Activated CD4-positive, CD25-positive, alpha-beta regulatory T cell (primary cell): ENCODE measurements around the gene POLD4.
"Not testable (repeated sequence)": the region's sequence is repeated elsewhere in the genome, so short reads cannot be mapped to it uniquely, and the experiment has no call there.

Experiments used
- DNase-seq, 4 experiments: peaks; one replicate each; lab custom pipeline; 2025; lab: John Stamatoyannopoulos, UW

The POLD4 gene

DNA sequence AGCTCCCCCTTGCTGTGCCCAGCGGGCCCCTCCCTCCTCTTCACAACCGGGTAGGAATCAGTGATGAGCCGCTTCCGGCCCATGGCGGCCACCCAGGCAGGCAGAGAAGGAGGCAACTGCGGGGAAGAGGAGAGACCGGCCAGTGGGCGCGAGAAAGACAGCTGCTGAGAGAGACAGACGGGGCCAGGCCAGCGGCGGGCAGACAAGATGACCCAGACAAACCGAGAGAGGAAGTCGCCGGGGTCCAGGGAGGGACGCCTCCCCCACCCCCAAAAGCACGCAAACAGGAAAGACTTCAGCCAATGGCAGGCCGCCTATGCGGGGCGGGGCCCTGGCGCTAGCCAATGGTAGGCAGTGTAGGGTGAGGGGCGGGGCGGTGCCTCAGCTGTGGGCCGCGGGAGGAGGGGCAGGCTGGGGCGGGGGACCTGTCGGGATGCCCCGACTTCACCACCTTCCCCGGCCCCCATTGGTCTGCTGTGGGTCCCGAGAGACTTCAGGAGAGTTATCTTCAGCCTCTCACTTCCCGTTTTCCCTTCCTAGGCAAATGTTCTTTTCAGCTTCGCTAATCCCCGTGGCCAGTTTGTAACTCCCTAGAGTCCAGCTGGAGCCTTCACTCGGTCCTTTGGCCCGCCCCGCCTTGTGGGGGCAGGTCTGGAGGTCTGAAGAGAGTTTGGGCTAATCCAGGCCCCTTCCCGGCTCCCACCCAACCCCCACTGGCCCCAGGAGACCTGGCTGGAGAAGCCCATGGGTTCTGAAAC, at the start of gene POLD4:
POLD4 (minus strand) TSS at position 230 of the 758 bp plus-strand sequence; CDS start at position 83, 147 bp downstream.
- peak; percentile 85 to 96 (median 90) for DNase-seq

DNA sequence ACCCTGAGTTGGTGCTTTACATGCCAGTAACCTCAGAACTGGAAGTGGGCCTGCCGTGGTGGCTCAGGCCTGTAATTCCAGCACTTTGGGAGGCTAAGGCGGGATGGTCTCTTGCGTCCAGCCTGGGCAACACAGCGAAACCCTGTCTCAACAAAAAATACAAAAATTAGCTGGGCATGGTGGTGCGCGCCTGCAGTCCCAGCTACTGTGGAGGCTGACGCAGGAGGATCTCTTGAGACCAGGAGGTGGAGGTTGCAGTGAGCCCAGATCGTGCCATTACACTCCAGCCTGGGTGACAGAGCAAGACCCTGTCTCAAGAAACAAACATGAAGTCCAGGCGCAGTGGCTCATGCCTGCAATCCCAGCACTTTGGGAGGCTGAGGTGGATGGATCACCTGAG, 49.7 kb upstream of the POLD4 start:
- DNase-seq, result not testable (repeated sequence)

DNA sequence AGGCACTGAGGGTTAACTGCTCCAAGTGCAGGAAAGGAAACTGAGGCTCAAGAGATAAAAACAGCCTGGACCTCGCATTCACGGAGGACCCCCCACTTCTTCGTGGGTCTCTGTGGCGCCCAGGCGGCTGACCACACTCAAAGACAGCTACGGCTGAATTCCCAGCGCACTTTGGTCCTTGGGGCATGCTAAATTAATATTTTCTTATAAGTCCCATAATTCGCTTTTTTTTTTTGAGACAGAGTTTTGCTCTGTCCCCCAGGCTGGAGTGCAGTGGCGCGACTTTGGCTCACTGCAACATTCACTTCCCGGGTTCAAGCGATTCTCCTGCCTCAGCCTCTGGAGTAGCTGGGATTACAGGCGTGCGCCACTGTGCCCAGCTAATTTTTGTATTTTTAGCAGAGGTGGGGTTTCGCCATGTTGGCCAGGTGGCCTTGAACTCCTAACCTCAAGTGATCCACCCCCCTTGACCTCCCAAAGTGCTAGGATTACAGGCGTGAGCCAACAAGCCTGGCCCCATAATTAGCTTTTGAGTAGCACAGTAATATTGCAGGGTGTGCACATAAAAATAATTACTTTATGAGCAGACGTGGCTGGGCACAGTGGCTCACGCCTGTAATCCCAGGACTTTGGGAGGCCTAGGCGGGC, 49.0 kb upstream of the POLD4 start:
- DNase-seq, result not testable (repeated sequence)

DNA sequence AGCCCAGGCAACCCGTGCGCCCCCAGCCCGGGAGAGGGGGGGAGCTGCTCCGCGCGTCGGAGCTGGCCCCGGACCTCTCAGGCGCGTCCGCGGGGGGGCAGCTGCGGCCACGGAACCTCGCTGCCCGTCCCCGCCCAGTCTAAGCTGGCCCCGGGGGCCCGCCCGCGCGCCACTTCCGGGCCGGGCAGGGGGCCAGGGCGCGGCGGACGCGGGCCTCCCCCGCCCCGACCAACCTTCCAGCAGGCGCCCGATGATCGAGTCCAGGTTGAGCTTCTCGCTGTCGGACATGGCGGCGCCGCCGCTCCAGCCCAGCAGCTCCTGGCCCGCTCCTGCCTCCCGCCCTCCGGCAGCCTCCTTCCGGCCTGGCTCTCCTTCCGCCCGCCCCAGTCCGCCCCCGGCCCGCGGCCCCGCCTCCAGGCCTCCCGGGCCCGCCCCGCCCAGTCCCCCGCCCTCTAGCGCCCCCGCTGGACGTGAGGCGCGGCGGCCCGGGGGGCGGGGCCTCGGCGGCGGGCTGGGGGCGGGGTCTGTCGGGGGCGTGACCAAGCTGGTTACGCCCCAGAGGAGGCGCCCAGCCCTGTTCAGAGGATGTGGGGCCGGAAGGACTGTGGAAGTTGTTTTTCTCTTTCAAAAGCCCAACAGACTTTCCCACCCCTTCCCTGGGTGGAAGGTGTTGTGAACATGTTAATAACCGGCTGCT, 48.3 kb upstream of the POLD4 start, which contains the start of gene PPP1CA:
PPP1CA (minus strand) TSS at position 364 of the 697 bp plus-strand sequence; CDS start at position 288, 76 bp downstream.
- peak; percentile 85 to 92 (median 90) for DNase-seq

DNA sequence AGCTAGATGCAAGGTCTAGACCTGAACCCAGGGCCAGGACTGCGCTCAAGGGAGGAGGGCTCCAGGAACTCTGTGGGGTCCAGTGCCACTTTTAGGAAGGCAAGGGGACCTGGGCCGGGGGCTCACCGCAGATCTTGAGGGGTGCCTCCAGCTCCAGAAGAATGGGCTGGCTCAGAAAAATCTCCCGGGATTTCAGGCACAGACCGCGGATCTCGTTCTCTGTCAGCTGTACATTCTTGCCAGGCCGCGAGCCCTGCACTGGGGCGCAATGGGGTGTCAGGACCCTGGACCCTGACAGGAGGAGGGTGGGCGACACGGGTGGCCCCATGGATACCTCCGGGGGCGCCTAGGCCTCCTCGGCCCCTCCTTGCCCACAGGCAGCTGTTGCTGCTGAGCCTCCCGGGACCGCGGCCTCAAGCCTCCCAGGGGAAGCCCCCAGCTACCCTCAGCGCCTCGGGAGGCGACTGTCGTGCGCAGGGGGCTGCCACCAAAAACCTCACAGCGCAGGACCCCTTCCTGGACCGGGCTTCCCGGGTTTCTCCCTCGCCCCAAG, 47.7 kb upstream of the POLD4 start:
- no peak for DNase-seq

DNA sequence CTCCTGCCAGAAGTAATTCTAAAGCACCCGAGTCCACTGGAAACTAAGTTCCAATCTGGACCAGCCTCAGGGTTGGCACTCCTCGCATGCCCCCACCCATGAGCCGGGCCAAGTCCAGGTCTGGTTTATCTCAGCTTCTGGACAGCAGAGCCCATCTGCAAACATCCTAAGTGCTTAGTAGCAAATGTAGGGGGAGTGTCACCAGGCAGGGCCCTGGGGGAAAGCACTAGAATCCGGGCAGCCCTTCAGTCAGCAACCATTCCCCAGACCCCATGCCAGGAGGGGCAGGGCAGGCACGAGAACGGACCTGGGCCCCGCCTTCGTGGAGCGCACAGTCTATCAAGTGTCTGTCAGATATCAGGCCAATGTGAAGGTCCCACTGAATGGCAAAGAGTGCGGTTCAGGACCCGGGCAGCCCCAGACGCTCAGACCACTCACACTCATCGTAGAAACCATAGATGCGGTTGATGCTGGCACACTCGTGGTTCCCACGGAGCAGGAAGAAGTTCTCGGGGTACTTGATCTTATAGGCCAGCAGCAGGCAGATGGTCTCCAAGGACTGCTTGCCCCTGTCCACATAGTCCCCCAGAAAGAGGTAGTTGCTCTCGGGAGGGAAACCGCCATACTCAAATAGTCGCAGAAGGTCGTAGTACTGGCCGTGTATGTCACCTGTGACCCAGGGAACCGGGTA, 47.0 kb upstream of the POLD4 start:
- DNase-seq, result no peak

DNA sequence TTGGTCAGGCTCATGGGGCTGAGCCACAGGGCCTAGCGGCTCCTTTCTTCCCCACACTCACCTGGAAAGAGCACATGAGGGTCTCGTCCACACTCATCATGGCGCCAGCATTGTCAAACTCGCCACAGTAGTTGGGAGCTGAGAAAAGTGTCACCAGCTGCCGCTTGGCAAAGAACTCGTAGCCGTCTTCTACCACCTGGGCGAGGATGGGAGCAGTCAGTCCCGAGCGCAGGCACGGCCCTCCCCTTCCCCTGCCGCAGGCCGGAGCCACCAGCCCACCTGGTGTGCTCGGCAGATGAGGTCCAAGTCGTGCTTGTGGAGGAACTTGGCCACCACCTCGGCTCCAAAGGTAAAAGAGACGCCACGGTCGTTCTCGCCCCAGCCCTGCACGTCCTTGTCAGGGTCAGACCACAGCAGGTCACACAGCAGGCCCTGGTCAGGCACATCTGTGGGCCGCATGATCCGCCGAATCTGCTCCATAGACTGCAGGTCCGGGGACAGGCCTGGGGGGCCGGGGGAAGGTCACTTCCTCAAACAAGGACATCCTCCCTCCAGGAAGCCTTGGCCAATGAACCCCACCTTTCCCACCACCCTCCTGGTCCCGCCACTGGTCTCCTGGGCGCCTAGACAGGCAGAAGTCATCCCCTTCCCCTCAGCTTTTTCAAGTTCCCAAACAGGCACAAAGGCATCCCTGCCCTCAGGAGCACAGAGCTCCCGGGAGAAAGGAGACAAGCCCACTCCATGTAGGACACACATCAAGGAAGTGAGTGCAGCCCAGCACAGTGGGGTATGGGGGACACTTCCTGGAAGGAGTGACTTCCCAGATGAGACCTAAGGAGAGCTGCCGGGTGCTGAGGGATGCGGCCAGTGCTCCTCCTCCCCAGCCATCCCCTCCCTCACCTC, 45.6 kb upstream of the POLD4 start:
- DNase-seq, result no peak

DNA sequence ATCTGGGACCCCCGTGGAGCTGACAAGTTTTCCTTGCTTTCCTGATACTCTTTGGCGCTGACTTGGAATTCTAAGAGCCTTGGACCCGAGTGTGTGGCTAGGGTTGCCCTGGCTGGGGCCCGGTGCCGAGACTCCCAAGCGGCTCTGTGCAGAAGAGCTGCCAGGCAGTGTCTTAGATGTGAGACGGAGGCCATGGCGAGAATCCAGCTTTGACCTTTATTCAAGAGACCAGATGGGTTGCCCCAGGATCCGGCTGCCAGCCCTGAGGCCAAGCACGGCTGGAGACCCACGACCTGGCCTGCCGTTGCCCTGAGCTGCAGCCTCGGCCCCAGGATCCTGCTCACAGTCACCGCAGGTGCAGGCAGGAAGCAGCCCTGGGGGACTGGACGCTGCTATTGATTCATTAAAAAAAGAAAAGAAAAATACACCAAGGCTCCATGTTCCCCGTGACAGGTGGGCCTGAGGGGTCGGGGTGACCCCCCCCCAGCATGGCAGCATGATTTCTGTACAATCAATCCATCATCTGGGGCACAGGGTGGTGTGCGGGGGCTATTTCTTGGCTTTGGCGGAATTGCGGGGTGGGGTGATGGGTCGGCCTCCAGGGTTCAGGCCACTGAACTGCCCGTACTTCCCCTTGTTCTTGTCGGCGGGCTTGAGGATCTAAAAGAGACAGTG, 44.8 kb upstream of the POLD4 start:
- DNase-seq, result no peak

DNA sequence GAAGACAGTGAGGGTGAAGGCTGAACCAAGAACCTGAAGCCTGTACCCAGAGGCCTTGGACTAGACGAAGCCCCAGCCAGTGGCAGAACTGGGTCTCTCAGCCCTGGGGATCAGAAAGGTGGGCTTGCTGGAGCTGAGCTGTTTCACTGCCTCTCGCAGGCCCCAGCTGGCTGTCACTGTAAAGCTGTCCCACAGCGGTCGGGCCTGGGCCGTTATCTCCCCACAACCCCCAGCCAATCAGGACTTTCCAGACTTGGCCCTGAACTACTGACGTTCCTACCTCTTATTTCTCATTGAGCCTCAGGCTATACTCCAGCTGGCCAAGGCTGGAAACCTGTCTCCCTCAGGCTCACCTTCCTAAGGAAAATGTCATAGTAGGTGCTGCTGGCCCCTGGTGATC, 44.2 kb upstream of the POLD4 start:
- DNase-seq, result no peak

DNA sequence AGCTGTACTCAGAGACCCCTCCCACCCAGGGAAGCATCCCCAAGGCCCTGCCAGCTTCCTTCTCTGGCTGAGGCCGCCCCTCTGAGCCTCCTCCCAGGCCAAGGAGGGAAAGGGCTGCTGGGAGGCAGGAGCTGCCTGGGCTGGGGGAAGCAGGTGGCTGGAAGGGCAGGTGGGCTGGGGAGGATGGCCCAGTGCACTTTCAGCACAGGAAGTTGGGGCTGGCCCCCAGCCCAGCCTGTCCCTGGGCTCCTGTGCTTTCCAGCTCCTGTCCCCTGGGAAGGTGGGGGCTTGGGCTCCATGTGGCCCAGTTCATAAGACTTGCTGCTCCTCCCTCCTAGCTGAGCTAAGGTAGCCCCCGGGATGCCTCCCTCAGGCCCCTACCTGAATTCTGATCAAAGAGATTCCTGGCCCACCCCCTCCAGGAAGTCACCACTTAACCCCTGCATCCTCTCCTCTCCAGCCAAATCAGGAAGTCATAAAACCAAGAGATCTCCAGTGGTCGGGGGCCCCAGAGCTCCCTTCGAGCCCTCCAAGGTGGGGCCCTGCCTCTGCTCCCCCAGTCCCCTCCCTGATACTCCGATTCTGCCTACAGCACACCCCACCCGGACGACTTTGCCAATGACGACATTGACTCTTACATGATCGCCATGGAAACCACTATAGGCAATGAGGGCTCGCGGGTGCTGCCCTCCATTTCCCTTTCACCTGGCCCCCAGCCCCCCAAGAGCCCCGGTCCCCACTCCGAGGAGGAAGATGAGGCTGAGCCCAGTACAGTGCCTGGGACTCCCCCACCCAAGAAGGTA, 43.4 kb upstream of the POLD4 start:
- no peak for DNase-seq

DNA sequence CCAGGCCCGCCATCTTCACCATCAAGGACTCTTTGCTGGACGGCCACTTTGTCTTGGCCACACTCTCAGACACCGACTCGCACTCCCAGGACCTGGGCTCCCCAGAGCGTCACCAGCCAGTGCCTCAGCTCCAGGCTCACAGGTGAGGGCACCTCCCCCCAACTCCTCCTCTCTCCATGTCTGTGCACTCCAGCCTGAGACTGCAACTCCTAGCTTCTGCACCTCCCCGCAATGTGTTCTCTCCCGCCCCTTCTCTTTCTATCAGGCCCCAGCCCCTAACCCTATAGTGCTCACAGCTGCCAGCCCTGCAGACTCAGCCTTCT, 42.9 kb upstream of the POLD4 start:
- DNase-seq, result no peak

DNA sequence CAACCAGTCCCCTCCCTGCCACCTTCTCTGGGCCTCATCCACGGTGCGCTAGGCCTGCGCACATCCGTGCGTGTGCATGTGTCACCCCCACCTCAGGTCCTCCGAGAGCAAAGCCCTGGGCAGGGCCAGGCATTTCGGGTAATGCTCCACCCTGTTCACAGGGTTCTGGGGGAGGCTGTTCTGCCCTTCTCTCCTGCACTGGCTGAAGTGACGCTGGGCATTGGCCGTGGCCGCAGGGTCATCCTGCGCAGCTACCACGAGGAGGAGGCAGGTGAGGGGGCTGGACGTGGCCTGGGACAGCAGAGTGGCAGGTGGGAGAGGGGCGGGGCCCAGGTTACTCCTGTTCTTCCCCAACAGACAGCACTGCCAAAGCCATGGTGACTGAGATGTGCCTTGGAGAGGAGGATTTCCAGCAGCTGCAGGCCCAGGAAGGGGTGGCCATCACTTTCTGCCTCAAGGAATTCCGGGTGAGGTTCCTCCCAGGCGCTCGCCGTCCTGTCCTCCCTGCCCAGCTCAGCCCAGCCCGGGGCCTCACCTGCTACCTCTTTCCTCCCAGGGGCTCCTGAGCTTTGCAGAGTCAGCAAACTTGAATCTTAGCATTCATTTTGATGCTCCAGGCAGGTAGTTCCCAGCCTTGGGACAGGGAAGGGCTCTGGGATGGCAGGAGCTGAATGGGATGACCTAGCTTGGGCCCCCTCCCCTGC, 42.4 kb upstream of the POLD4 start:
- no peak for DNase-seq

DNA sequence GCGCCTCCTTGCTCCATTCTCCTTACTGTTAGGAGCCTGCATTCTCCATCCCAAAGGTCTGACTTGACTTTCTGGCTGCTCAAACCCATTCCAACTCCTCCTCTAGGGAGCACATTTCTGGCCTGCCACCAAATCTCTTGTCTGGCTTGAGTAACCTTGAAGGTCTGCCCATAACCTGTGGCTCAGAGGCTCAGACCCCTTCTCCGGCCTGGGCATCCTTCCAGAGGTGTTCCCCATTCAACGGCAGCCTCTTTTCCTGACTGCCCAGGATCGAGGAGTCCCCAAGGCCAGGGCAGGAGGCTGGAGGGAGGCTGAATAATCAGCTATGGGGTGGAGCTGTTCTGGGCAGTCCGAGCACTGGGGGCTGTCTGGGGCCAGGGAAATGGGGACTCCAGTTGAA, 40.6 kb upstream of the POLD4 start:
- DNase-seq, result no peak

DNA sequence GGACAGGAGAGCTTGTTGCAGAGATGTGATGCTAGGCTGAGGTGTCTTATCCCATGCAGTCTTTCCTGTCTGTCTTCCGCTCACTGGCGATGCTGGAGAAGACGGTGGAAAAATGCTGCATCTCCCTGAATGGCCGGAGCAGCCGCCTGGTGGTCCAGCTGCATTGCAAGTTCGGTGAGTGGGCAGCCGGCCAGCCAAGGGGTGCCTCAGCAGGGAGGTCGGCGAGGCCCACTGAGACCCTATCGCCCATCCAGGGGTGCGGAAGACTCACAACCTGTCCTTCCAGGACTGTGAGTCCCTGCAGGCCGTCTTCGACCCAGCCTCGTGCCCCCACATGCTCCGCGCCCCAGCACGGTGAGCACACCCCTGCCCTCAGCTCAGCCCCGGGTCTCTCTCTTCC, 40.1 kb upstream of the POLD4 start:
- no peak for DNase-seq

DNA sequence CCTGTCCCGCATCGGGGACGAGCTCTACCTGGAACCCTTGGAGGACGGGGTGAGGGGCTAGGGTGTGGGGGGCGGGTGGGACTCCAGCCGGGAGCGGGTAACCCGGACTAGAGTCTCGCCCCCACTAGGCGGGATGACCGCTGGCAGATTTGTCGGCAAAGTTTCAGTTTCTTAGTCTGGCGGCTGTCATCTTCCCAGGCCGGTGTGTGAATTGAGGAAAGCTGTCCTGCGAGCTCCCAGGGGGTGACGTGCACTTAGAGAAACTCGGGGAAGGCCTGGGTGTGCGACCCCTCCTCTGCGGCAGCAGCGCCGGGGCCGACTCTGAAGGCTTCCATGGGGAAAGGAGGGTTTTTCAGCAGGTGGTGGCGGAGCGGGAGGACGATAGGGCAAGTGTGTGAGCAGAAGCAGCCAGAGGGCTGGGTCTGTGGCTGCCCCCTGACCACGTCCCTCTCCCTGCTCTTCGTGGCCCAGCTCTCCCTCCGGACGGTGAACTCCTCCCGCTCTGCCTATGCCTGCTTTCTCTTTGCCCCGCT, 38.9 kb upstream of the POLD4 start:
- DNase-seq, result no peak

DNA sequence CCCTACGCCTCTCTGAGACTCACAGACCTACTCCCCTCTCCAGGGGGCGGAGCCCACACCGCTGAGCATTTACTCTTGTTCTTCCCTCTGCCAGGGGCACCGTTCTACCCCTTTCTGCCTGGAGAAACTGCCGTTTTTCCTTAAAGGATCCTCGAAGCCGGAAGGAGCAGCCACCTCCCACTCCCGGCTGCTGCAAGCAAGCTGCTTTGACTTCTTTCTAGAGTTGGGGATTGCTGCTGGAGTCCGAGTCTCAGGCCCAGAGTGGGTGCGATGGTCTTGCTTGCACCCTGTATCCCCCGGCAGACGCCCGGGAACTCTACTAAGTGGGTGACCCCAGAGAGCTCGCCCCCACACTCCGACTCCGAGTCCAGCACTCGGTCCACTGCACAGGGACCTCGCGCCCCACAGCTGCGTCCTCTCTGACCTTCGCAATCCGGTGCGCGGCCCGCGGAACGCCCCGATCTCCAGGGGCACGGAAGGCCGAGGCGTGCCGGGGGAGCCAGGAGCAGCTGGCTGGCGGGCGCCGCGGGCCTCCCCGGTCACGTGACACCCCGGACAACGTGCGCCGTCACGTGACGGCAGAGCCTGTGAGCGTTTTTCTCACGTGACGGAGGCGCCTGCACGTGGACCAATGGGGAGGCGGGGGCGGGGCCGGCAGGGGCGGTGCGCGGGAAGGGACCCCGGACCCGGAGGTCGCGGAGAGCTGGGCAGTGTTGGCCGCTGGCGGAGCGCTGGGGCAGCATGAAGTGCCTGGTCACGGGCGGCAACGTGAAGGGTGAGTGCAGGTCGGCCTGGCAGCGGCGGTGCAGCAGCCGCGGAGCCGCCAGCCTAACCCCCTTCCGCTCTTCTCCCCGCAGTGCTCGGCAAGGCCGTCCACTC, 38.2 kb upstream of the POLD4 start, which contains the start of gene RAD9A:
RAD9A (plus strand) TSS at position 683 of the 879 bp plus-strand sequence; CDS start at position 742, 59 bp downstream.
- peak; percentile 82 to 91 (median 86) for DNase-seq

DNA sequence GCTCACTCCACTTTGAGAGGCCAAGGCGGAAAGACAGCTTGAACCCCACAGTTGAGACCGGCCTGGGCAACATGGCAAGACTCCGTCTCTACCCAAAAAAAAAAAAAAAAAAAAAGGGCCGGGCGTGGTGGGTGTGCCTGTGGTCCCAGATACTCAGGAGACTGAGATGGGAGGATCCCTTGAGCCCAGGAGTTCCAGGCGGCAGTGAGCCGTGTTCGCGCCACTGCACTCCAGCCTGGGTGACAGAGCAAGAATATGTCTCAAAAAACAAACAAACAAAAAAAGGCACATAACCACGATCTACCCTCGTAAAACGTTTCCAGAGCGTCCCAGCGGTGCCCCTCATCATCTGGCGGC, 37.6 kb upstream of the POLD4 start:
- no peak for DNase-seq

DNA sequence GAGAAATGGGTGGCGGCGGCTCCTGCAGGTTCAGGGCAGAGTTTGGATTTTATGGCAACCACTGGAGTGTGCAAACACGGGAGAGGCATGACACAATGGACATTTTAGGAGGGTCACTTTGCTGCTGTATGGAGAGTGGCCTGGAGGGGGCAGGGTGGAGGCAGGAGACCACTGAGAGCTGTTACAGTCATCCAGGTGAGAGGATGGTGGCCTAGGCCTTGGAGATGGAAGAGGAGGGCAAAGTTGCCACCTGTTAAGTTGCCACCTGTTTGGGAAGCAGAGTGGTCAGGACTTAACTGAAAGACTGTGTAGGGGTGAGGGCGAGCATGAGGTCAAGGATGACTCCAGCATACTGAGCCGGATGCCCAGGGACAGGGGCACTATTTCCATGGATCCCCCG, 36.1 kb upstream of the POLD4 start:
- DNase-seq, result peak; percentile 18 to 46 (median 35)
